AG04450 (cell line): ENCODE data around the gene ZNF185. TPM values are rescaled to one million over a fixed set of nuclear protein-coding genes. Genes with fewer than 3 reads are reported as not detected.

Experiments
- CTCF ChIA-PET: fragments of 300-600, 350-600 bp; formaldehyde crosslinking; extraction: SDS; loops from one replicate; lab custom pipeline; 2022; ENCODE audit warnings: antibody characterized with exemption, inconsistent platforms; lab: Charles Lee
- POLR2A ChIA-PET: fragments of 350-600 bp; formaldehyde crosslinking; extraction: SDS; loops from one replicate; lab custom pipeline; 2021; ENCODE audit warnings: antibody characterized with exemption, inconsistent platforms; lab: Yijun Ruan, JAX
- DNase-seq: peaks from one replicate; pipeline ENCODE4 v3.0.0-alpha.2; 2011; ENCODE audit warnings: low read depth, low spot score
- H3K27ac ChIP-seq: one replicate; pipeline ENCODE4 v1.5.1; 2012; ENCODE audit warnings: low read depth, low read length, control low read depth
- H3K27me3 ChIP-seq: one replicate; pipeline ENCODE4 v1.6.0; 2012; ENCODE audit warnings: low read length; ENCODE audit not compliant: control insufficient read depth, insufficient read depth
- H3K4me3 ChIP-seq: 2 replicates; pipeline ENCODE4 v1.5.1; 2011; ENCODE audit warnings: mild to moderate bottlenecking, low read depth, low read length, control low read depth
- H3K9me3 ChIP-seq: 2 replicates; pipeline ENCODE4 v1.5.1; 2012; ENCODE audit warnings: low read length; ENCODE audit not compliant: control insufficient read depth, insufficient read depth
- CTCF ChIP-seq: IDR thresholded peaks from 2 replicates; pipeline ENCODE4 v1.5.1; 2011; ENCODE audit warnings: low read depth, low read length, control low read depth, inconsistent platforms
- polyA plus RNA-seq: library from polyadenylated mRNA; depleted of rRNA; stranded (reverse); fragments of >200 nt; gene quantifications from 2 replicates; pipeline ENCODE4 v1.2.3, GENCODE V29; 2011

The ZNF185 gene
- polyA plus RNA-seq, 1 experiment, result 10.3 TPM

GRCh38 chrX:152873361-152873760 lies 24.5 kb upstream of the ZNF185 start:
- H3K4me3 ChIP-seq, result no peak overlapping the region
- peaks cover 2% of the 10 kb centered on the region for H3K27me3 ChIP-seq
- no peak overlapping the region for H3K27ac ChIP-seq
- CTCF ChIA-PET, result no interaction called here
- H3K9me3 ChIP-seq, result no peaks in the 10 kb centered on the region
- POLR2A ChIA-PET, result no interaction called here
- DNase-seq, result no peak
- no peak for TF ChIP-seq CTCF

GRCh38 chrX:152876931-152877840 lies 20.7 kb upstream of the ZNF185 start:
- no peak for TF ChIP-seq CTCF
- H3K27me3 ChIP-seq, result peaks cover 2% of the 10 kb centered on the region
- no peaks in the 10 kb centered on the region for H3K9me3 ChIP-seq
- H3K4me3 ChIP-seq, result no peak overlapping the region
- CTCF ChIA-PET, result interaction anchor here (0.9 kb wide), 1 partner anchor 17 kb away, joined by 3 read pairs; no protein-coding TSS in a partner anchor
- POLR2A ChIA-PET, result no interaction called here
- H3K27ac ChIP-seq, result no peak overlapping the region
- DNase-seq, result no peak

GRCh38 chrX:152878976-152879755 lies 18.7 kb upstream of the ZNF185 start:
- no peak for DNase-seq
- no peak overlapping the region for H3K4me3 ChIP-seq
- no peaks in the 10 kb centered on the region for H3K9me3 ChIP-seq
- ChIA-PET CTCF (interaction anchor here (0.6 to 0.9 kb wide), 2 partner anchors 39 to 79 kb away, joined by 3 read pairs; no protein-coding TSS in a partner anchor), POLR2A (no interaction called here)
- TF ChIP-seq CTCF, result no peak
- no peak overlapping the region for H3K27ac ChIP-seq
- H3K27me3 ChIP-seq, result peaks cover 2% of the 10 kb centered on the region

GRCh38 chrX:152881289-152881688 lies 16.6 kb upstream of the ZNF185 start:
- H3K27me3 ChIP-seq, result peaks cover 5% of the 10 kb centered on the region
- DNase-seq, result no peak
- ChIA-PET POLR2A (no interaction called here), CTCF (no interaction called here)
- no peak overlapping the region for H3K27ac ChIP-seq
- no peak for TF ChIP-seq CTCF
- H3K9me3 ChIP-seq, result no peaks in the 10 kb centered on the region
- no peak overlapping the region for H3K4me3 ChIP-seq
